ENCODE measurements around the gene UBALD2.

GRCh38 chr17:76297436-76297835 lies 32.3 kb downstream of the UBALD2 start:
- TF ChIP-seq POLR2AphosphoS5 (IDR thresholded peaks at IDR 0.05; ENCODE audit: borderline replicate concordance, low read depth, low read length) (no peak), EZH2 (IDR thresholded peaks at IDR 0.05) (no peak), FOXP2 (optimal IDR thresholded peaks at IDR 0.05; ENCODE audit: control extremely low read depth, extremely low read length, insufficient read depth) (no peak)
